Measurements from ENCODE around the gene SHCBP1.

Gene SHCBP1

GRCh38 chr16:46573008-46573833 lies 48.0 kb downstream of the SHCBP1 start:
- DNase-seq (ENCODE audit: insufficient read length, low spot score) (no peak), FAIRE-seq (no peak)

GRCh38 chr16:46569231-46569735 lies 51.9 kb downstream of the SHCBP1 start:
- FAIRE-seq: no peak
- DNase-seq (ENCODE audit: insufficient read length, low spot score): no peak
- no peak for TF ChIP-seq CTCF (IDR thresholded peaks at IDR 0.05; ENCODE audit: insufficient read depth, missing control alignments)

More at GRCh38 chr16:46573008-46573833, 48.0 kb downstream of the SHCBP1 start:
- no peak for TF ChIP-seq CTCF (IDR thresholded peaks at IDR 0.05; ENCODE audit: insufficient read depth, missing control alignments)

- FAIRE-seq: no peak
- no peak for DNase-seq (ENCODE audit: insufficient read length, low spot score)
- no peak for TF ChIP-seq CTCF (IDR thresholded peaks at IDR 0.05; ENCODE audit: insufficient read depth, missing control alignments)
Observed at GRCh38 chr16:46568472-46569230, 52.5 kb downstream of the SHCBP1 start.

- no peak for DNase-seq (ENCODE audit: insufficient read length, low spot score)
- no peak for TF ChIP-seq CTCF (IDR thresholded peaks at IDR 0.05; ENCODE audit: insufficient read depth, missing control alignments)
- no peak for FAIRE-seq
Observed at GRCh38 chr16:46562979-46563378, 58.2 kb downstream of the SHCBP1 start.

- TF ChIP-seq CTCF (IDR thresholded peaks at IDR 0.05; ENCODE audit: insufficient read depth, missing control alignments): no peak
- no peak for FAIRE-seq
- no peak for DNase-seq (ENCODE audit: insufficient read length, low spot score)
Observed at GRCh38 chr16:46558018-46558417, 63.2 kb downstream of the SHCBP1 start.

GRCh38 chr16:46555951-46556350 lies 65.2 kb downstream of the SHCBP1 start:
- TF ChIP-seq CTCF (IDR thresholded peaks at IDR 0.05; ENCODE audit: insufficient read depth, missing control alignments): no peak

More at GRCh38 chr16:46555951-46556350, 65.2 kb downstream of the SHCBP1 start:
- DNase-seq (ENCODE audit: insufficient read length, low spot score): no peak
- FAIRE-seq: no peak

Data from D721Med (cell line).